ENCODE results near the gene NDUFAF5.

Gene NDUFAF5

DNA sequence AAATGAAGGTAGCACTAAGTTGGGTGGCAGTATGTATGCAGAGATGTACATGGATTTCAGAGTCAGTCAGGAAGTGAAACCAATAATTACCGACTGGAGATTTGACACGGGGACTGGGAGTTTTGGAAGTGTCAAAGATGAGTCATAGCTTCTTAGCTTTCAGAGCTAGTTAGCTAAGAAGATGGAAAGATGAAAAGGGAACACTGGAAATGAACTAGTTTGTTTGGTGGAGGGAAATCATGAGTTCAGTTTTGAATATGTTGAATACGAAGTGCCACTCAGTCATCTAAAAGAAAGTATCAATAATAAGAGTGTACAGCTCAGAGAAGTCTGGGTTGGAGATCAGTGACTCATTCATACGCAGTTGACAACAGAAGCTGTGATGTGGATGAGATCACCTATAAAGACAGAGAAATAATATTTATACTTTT is 7.6 kb upstream of the NDUFAF5 start:
- DNase-seq (ENCODE audit: low spot score) = peak; percentile 56

DNA sequence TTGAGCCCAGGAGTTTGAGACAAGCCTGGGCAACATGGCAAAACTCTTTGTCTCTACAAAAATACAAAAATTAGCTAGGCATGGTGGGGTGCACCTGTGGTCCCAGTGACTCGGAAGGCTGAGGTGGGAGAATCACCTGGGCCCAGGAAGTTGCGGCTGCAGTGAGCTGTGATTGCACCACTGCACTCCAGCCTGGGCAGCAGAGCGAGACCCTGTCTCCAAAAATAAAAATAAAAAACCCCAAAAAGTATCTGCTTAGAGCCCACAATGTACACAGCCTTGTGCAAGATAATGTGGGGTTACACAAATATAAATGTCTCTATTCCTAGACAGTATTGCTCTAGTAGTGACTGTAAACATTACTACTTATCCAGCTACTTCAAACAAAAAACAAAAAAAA is 6.0 kb upstream of the NDUFAF5 start:
- no peak for DNase-seq (ENCODE audit: low spot score)

DNA sequence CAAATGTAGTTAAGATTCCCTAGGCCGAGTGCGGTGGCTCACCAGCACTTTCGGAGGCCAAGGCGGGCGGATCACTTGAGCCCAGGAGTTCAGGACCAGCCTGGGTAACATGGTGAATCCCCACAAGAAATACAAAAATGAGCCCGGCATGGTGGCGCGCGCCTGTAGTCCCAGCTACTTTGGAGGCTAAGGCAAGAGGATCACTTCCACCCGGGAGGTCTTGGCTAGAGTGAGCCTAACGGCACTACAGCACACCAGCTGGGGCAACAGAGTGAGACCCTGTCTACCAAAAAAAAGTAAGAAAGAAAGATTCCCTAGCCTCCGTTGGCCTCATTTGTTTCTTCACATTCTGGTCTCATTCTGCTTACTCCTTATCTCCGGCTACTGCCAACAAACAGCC is 1.3 kb upstream of the NDUFAF5 start:
- no peak for DNase-seq (ENCODE audit: low spot score)

GRCh38 chr20:13784271-13784892 is 446 bp upstream of the NDUFAF5 start:
- no peak for DNase-seq (ENCODE audit: low spot score)

DNA sequence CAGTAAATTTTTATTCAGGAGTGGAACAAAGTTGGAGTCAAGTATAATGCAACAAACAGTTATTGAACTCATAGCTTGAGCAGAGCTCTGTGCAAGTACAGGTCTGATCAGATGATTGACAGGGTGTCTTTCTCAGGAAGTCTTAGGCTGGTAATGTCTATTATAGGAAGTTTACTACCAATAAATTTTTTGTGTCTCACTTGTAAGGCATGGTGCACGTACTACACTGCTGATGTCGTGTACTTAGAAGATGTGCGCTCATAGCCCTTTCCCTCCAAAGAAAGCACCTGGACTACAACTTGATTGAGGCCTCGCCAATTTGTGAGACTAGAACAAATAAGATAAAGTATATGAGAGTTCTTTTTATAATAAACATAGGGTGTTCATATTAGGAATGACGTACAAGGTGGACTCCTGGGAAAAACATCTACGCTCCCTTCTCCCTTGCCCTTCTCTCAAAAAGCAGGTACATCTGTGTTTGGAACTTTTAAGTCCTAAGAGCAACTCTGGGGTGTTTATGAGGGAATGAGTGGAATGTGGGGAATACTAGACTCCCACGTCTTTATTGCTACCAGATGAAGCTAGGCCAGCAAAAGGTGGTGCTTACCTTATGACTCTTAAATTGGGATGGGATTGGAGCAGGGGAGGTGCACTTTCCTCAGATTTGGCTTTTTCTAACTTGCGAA is 1.5 kb downstream of the NDUFAF5 start:
- peak; percentile 72 for DNase-seq (ENCODE audit: low spot score)

- peak; percentile 85 for DNase-seq (ENCODE audit: low spot score)
Observed at GRCh38 chr20:13788167-13788834, 3.5 kb downstream of the NDUFAF5 start.

- no peak for DNase-seq (ENCODE audit: low spot score)
Observed at GRCh38 chr20:13790708-13791107, 5.9 kb downstream of the NDUFAF5 start.

DNA sequence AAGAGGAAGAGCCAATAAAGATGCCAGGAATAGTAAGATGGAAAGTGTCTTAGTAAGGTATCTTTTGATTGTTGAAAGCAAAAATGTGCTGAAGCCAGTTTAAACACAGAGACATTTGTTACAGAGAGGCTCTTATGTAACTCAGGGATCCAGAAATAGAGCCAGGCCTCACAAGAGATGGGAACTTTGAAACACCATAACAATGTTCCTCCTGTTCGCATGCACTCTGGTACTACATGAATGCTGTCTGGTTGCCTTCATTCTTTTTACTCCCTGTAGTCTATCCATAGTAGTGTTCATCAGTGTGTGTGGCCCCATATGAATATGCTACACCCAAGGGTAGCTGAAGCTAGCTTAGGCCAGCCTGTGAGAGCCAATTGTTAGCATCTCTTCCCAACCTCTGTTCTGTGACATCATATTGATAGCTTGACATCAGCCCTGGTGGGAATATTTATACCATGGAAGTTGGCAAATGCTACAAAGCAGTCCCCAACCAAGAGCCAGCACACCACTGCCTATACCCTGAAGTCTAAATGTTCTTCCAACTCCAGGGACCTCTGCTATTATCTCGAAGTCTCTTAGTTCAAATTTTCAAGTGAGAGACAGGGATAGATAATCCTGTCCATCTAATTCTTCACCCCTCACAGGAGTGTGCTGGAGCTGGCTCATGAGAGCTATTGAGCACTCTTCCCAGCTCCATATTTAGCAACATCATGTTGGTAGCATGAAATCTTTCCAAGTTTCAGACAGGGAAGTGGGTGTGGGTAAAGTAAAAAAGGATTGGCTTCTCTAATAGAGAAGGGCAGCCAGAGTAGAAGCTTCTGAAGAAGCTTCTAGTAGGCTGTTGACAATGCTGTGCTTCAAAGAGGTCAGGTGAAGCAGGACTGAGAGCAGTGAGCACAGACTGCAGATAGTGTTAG is 7.0 kb downstream of the NDUFAF5 start:
- DNase-seq (ENCODE audit: low spot score) = no peak

DNA sequence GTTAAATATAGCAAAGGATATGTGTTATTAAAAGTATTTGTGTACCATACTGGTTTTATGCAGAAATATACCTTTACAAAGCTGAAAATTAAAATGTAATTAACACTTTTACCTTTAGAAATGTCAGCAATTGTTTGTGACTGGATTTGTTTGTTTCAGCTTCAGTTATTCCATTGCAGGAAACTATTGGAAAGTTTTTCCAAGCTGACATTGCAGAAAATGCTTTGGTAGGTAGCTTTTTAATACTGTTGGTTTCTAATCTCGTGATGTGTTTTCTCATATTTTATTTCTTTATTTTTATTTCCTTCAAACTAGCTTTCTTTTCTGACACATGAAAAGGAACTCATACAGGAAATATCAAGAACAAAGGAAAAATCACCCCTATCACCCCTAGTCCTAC is 8.2 kb downstream of the NDUFAF5 start:
- DNase-seq (ENCODE audit: low spot score) = no peak

GRCh38 chr20:13794667-13795066 is 9.8 kb downstream of the NDUFAF5 start:
- no peak for DNase-seq (ENCODE audit: low spot score)

- no peak for DNase-seq (ENCODE audit: low spot score)
Observed at GRCh38 chr20:13799040-13799439, 14.2 kb downstream of the NDUFAF5 start.

- DNase-seq (ENCODE audit: low spot score) = no peak
Observed at GRCh38 chr20:13799974-13800373, 15.1 kb downstream of the NDUFAF5 start.

DNA sequence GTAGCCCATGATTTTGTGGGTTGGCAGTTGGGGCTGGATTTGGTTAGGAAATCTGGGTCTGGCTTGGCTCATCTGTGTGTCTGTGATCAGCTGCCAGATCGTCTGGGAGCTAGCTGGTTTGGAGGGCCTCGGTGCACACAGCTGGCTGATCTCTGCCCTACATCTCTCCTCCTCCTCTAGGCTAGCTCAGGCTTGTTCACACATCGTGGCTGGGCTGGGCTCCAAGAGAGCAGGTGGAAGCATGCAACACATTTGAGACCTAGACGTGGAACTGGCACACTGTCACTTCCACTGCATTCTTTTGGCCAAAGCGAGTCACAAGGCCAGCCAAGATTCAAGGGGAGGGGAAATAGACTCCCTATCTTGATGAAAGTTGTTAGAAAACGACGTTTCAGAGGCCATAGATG is 15.9 kb downstream of the NDUFAF5 start:
- no peak for DNase-seq (ENCODE audit: low spot score)

DNA sequence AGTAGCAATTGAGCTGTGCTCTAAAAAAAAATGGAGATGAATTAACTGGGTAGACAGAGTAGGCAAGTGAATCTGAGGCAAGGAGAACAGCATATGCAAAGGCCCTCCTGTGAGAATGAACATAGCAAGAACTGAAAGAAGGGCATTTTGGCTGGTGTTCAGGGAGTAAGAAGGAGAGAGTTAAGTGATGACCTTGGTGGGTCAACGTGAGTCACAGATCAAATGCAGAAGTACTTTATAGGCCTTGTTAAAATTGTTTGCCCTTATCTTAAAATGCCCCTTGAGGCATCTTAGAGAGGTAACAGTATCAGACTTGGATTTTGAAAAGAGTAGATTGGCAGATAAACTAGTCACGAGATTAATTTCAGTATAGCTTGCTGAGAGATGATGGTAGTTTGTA is 24.5 kb downstream of the NDUFAF5 start:
- DNase-seq (ENCODE audit: low spot score) = no peak

GRCh38 chr20:13809855-13810254 is 25.0 kb downstream of the NDUFAF5 start:
- no peak for DNase-seq (ENCODE audit: low spot score)

GRCh38 chr20:13810446-13810845 is 25.6 kb downstream of the NDUFAF5 start:
- no peak for DNase-seq (ENCODE audit: low spot score)

DNA sequence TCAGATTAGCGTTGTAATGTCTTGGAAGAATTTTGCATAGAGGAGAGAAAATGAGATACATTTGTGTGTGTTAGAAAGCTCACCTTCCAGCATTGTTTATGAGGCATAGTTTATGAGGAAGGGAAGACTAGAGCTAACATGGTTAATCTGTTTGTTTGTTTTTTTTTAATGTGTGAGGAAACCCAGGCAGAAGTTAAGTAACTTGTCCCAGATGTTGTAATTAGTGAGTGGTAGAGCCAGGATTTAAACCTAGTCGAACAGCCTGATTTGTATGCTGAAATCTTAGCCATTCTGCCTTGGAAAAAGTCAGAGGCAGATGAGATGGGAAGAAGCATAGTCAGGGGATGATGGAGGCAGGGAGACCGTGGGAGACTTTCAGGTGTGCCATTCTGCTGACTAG is 29.1 kb downstream of the NDUFAF5 start:
- DNase-seq (ENCODE audit: low spot score) = no peak

DNA sequence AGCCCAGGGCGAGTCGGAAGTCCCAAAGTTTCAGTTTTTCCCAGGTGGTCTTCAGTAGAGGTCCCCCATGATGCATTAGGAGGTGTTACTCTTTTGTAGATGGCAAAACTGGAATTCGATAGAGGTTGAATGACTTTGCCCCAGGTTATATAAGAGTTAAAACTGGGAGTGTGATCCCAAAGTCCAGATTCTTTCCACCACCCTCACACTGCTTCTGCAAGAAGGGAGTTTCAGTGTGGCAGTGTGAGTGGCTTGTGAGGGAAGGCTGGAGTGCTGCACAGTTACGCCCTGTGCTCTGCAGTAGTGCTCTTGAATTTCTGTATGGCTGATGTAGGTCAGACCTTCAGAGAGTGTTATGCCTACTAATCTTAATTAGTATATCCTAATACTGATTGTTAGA is 29.8 kb downstream of the NDUFAF5 start:
- no peak for DNase-seq (ENCODE audit: low spot score)

- no peak for DNase-seq (ENCODE audit: low spot score)
Observed at GRCh38 chr20:13816757-13817156, 31.9 kb downstream of the NDUFAF5 start.

DNA sequence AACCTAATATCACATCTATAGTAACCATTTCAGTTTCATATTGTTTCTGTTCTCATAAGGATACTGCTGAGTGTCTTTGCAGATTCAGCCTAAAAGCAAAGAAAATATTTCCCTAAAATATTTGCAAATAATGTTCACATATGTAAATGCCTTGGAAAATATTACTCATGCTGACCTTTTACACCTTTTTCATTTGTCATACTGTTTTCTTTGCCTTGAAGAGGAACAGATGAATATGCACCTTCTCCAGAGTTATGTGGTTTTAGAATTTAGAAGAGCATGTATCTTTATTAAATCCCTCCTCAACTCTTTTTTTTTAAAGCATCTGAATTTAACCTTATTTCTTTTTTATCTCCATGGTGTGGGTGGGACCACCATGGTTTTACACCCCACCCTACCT is 32.5 kb downstream of the NDUFAF5 start:
- peak; percentile 23 for DNase-seq (ENCODE audit: low spot score)

- DNase-seq (ENCODE audit: low spot score) = peak; percentile 70
Observed at GRCh38 chr20:13819885-13820645, 35.2 kb downstream of the NDUFAF5 start.

- no peak for DNase-seq (ENCODE audit: low spot score)
Observed at GRCh38 chr20:13821876-13822275, 37.0 kb downstream of the NDUFAF5 start.
